ENCODE measurements around the gene KIF4A. TPM values are rescaled to one million over a fixed set of nuclear protein-coding genes. Genes with fewer than 3 reads are reported as not detected.

The KIF4A gene
- total and polyA plus RNA-seq, 2 of the 4 experiments (the other 2 are of a cell fraction), result 10.0 to 19.0 TPM

DNA sequence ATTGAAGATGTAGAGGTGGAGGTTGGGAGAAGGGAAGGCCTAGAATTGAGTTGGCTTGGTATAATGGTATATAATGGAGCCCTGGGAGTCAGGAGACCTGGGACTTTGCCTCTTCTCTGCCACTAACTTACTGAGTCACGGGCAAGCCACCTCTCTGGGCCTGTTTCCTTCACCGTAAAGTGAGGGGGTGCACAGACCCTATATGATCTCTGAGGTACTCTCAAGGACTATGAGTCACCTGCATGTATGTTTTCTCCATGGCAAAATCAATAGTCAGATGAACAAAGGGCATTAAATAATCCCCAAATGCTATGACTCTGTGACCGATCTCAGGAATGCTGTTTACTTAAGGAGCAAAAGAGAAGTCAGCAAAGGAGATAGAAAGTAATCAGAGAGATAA is 35.0 kb upstream of the KIF4A start:
- H2BK20ac ChIP-seq (ENCODE audit: low read depth, low read length), result no peak overlapping the region
- ChIA-PET CTCF (no interaction called here), POLR2A (ENCODE audit: unreplicated experiment) (no interaction called here)
- no peak overlapping the region for H3K14ac ChIP-seq (replicated peaks; ENCODE audit: low read depth, low read length)
- H4K91ac ChIP-seq (ENCODE audit: insufficient read depth, low read depth, low read length), result no peak overlapping the region
- no peaks in the 10 kb centered on the region for H3K79me1 ChIP-seq (ENCODE audit: low read depth in 1 of 2, low read length in 2 of 2)
- DNase-seq, result no peak
- H3K56ac ChIP-seq (ENCODE audit: extremely low read depth, insufficient read depth, low read length), result no peak overlapping the region
- no peak for TF ChIP-seq CHD1 (IDR thresholded peaks at IDR 0.05; ENCODE audit: low read depth, low read length)
- no peak for TF ChIP-seq SMC3 (IDR thresholded peaks at IDR 0.05; ENCODE audit: low read depth, low read length)
- no peak for TF ChIP-seq MAFK (IDR thresholded peaks at IDR 0.05; ENCODE audit: low read depth, low read length)
- no peak for TF ChIP-seq FOS (IDR thresholded peaks at IDR 0.05; ENCODE audit: low read depth, low read length)
- no peak for TF ChIP-seq POLR2A (IDR thresholded peaks at IDR 0.05; ENCODE audit: low read depth, low read length)
- TF ChIP-seq MAZ (IDR thresholded peaks at IDR 0.05; ENCODE audit: borderline replicate concordance, low read depth, low read length), result no peak
- TF ChIP-seq MXI1 (IDR thresholded peaks at IDR 0.05; ENCODE audit: borderline replicate concordance, low read depth, low read length), result no peak
- TF ChIP-seq RAD21 (IDR thresholded peaks at IDR 0.05; ENCODE audit: low read length), result no peak
- TF ChIP-seq, protein P1, sequence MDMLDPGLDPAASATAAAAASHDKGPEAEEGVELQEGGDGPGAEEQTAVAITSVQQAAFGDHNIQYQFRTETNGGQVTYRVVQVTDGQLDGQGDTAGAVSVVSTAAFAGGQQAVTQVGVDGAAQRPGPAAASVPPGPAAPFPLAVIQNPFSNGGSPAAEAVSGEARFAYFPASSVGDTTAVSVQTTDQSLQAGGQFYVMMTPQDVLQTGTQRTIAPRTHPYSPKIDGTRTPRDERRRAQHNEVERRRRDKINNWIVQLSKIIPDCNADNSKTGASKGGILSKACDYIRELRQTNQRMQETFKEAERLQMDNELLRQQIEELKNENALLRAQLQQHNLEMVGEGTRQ (IDR thresholded peaks at IDR 0.05; ENCODE audit: low read depth, low read length), result no peak
- H2AK5ac ChIP-seq (ENCODE audit: low read depth, low read length), result no peak overlapping the region
- no peak overlapping the region for H3K4me2 ChIP-seq (ENCODE audit: low read depth, low read length)
- H3K27me3 ChIP-seq (ENCODE audit: control insufficient read depth, insufficient read depth, low read length), result peaks cover 6% of the 10 kb centered on the region
- no peaks in the 10 kb centered on the region for H3K9me3 ChIP-seq (ENCODE audit: control insufficient read depth, insufficient read depth, low read length)
- H4K5ac ChIP-seq (ENCODE audit: low read depth, low read length), result no peak overlapping the region
- no peaks in the 10 kb centered on the region for H3K9me1 ChIP-seq (ENCODE audit: insufficient read depth, low read length)
- no peak overlapping the region for H2BK5ac ChIP-seq (ENCODE audit: low read depth, low read length, poor library complexity, severe bottlenecking)
- H3K36me3 ChIP-seq (ENCODE audit: control insufficient read depth, insufficient read depth, low read length), result no peaks in the 10 kb centered on the region
- H3K9ac ChIP-seq (ENCODE audit: low read depth, low read length), result no peak overlapping the region
- dilution Hi-C loops (cut with HindIII; ENCODE audit: low sequenced_read_pairs, unreplicated experiment), result no loop called here
- H3K4ac ChIP-seq (ENCODE audit: low read depth, low read length), result no peak overlapping the region
- intact Hi-C loops (cut with micrococcal nuclease), result no loop called here
- no CpG with 5 or more reads among the region's 3 CpGs for WGBS, 2 experiments (ENCODE audit: extremely low coverage in 2 of 2, insufficient read length in 1 of 2)
- H3K18ac ChIP-seq (ENCODE audit: low read depth, low read length), result no peak overlapping the region
- H3K27ac ChIP-seq (ENCODE audit: insufficient read depth, low read length), result no peak overlapping the region
- H4K20me1 ChIP-seq (ENCODE audit: insufficient read depth, low read length), result no peaks in the 10 kb centered on the region
- in situ Hi-C loops (cut with MboI; ENCODE audit: low sequenced_read_pairs), result no loop called here
- H2BK15ac ChIP-seq (ENCODE audit: low read depth, low read length), result no peak overlapping the region
- no TSS peak for BruUV-seq (replicated peaks)
- no peak overlapping the region for H2BK120ac ChIP-seq (ENCODE audit: low read depth, low read length)
- H3K4me1 ChIP-seq (ENCODE audit: control insufficient read depth, insufficient read depth, low read length), result no peaks in the 10 kb centered on the region; the same call in 1 of the 2 replicates
- no peak overlapping the region for H2AK9ac ChIP-seq (replicated peaks; ENCODE audit: low read depth, low read length, poor library complexity)
- H2AFZ ChIP-seq (replicated peaks; ENCODE audit: low read length, poor library complexity), result no peak overlapping the region
- H4K8ac ChIP-seq (ENCODE audit: low read depth in 2 of 2, low read length in 2 of 2), result no peak overlapping the region
- no peak overlapping the region for H3K23ac ChIP-seq (ENCODE audit: low read depth, low read length)
- H3K4me3 ChIP-seq (ENCODE audit: insufficient read depth, low read depth, low read length), result no peak overlapping the region
- no peak; the same call in 1 of the 2 replicates for ATAC-seq (ENCODE audit: low read depth)
